BE2C (cell line): ENCODE results near the gene TBX21.

Experiments used
- DNase-seq: peaks from one replicate; pipeline ENCODE4 v3.0.0-alpha.2; 2020
- H3K27me3 ChIP-seq: fragments of 250-450 bp; sonication (Bioruptor Pico); 2 replicates; pipeline ENCODE4 v1.5.1; 2020; ENCODE audit warnings: mild to moderate bottlenecking
- H3K36me3 ChIP-seq: fragments of 250-450 bp; sonication (Bioruptor Pico); 2 replicates; pipeline ENCODE4 v1.5.1; 2020; ENCODE audit warnings: mild to moderate bottlenecking
- H3K4me1 ChIP-seq: fragments of 250-450 bp; sonication (Bioruptor Pico); 2 replicates; pipeline ENCODE4 v1.5.1; 2020
- H3K4me3 ChIP-seq: 2 replicates; pipeline ENCODE4 v1.5.1; 2011; ENCODE audit warnings: low read depth, low read length
- H3K9me3 ChIP-seq: fragments of 250-450 bp; sonication (Bioruptor Pico); 2 replicates; pipeline ENCODE4 v1.5.1; 2020
- TF ChIP-seq, protein P1 (sequence below): IDR thresholded peaks from 2 replicates; pipeline ENCODE4 v1.5.1; 2012; ENCODE audit warnings: mild to moderate bottlenecking, low read depth, low read length

TBX21 gene

DNA sequence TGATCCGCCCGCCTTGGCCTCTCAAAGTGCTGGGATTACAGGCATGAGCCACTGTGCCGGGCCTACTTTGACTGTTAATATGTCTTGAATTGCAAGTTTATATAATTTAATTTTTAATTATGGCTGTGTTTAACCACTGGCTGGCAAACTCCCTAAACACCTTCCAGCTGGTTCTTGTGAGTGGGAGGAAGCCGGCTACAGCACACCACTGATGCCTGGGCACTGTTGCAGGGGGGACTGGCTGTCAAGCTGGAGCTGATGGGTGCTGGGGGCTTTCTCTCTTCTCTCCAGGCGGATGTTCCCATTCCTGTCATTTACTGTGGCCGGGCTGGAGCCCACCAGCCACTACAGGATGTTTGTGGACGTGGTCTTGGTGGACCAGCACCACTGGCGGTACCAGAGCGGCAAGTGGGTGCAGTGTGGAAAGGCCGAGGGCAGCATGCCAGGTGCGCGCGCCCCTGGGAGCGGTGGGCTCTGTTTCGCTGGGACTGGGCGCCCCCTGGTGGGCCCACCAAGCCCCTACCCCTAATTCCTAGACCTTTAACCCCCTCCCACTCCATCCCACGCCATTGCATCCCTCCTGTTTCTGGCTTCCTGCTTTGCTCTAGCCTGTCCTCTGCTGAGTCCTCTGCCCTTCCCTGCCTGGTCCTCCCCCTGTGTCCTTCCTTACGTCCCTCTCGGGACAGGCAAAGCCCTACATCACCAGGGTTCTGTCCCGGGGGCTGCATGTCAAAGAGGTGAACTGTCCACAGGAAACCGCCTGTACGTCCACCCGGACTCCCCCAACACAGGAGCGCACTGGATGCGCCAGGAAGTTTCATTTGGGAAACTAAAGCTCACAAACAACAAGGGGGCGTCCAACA is 9.5 kb downstream of the TBX21 start:
- peak; percentile 82 for DNase-seq

DNA sequence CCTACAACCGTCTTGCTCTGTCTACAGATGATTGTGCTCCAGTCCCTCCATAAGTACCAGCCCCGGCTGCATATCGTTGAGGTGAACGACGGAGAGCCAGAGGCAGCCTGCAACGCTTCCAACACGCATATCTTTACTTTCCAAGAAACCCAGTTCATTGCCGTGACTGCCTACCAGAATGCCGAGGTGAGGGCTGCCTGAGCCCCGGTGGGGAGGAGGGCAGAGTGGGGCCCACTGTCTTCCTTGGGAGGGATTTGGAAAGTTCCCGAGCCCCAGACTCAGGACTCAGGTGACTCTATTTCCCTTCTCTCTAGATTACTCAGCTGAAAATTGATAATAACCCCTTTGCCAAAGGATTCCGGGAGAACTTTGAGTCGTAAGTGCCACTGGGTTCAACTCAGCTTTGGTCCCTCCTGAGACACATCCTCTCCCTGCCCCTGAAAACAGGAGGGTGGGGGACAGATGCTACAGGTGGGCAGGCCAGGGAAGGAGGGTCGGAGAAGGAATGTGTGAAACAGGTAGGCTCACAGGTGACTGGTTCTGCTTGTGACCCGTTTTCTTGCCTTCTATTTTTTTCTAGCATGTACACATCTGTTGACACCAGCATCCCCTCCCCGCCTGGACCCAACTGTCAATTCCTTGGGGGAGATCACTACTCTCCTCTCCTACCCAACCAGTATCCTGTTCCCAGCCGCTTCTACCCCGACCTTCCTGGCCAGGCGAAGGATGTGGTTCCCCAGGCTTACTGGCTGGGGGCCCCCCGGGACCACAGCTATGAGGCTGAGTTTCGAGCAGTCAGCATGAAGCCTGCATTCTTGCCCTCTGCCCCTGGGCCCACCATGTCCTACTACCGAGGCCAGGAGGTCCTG is 11.4 kb downstream of the TBX21 start:
- H3K4me1 ChIP-seq: no peaks in the 10 kb centered on the region
- H3K4me3 ChIP-seq: no peak overlapping the region
- H3K9me3 ChIP-seq: no peaks in the 10 kb centered on the region
- no peaks in the 10 kb centered on the region for H3K36me3 ChIP-seq
- H3K27me3 ChIP-seq: peaks cover 19% of the 10 kb centered on the region
- TF ChIP-seq, protein P1, sequence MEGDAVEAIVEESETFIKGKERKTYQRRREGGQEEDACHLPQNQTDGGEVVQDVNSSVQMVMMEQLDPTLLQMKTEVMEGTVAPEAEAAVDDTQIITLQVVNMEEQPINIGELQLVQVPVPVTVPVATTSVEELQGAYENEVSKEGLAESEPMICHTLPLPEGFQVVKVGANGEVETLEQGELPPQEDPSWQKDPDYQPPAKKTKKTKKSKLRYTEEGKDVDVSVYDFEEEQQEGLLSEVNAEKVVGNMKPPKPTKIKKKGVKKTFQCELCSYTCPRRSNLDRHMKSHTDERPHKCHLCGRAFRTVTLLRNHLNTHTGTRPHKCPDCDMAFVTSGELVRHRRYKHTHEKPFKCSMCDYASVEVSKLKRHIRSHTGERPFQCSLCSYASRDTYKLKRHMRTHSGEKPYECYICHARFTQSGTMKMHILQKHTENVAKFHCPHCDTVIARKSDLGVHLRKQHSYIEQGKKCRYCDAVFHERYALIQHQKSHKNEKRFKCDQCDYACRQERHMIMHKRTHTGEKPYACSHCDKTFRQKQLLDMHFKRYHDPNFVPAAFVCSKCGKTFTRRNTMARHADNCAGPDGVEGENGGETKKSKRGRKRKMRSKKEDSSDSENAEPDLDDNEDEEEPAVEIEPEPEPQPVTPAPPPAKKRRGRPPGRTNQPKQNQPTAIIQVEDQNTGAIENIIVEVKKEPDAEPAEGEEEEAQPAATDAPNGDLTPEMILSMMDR: no peak
- no peak for DNase-seq

More for the DNA sequence above, 9.5 kb downstream of the TBX21 start:
- TF ChIP-seq, protein P1: peak; percentile 75
- peaks cover 14% of the 10 kb centered on the region for H3K27me3 ChIP-seq
- no peaks in the 10 kb centered on the region for H3K9me3 ChIP-seq
- no peaks in the 10 kb centered on the region for H3K36me3 ChIP-seq
- H3K4me1 ChIP-seq: no peaks in the 10 kb centered on the region
- peak overlapping the region; percentile 20 for H3K4me3 ChIP-seq

DNA sequence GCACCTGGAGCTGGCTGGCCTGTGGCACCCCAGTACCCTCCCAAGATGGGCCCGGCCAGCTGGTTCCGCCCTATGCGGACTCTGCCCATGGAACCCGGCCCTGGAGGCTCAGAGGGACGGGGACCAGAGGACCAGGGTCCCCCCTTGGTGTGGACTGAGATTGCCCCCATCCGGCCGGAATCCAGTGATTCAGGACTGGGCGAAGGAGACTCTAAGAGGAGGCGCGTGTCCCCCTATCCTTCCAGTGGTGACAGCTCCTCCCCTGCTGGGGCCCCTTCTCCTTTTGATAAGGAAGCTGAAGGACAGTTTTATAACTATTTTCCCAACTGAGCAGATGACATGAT is 12.0 kb downstream of the TBX21 start:
- TF ChIP-seq, protein P1: no peak
- Histone ChIP-seq H3K36me3 (no peaks in the 10 kb centered on the region), H3K4me3 (no peak overlapping the region), H3K9me3 (no peaks in the 10 kb centered on the region), H3K27me3 (peaks cover 24% of the 10 kb centered on the region), H3K4me1 (no peaks in the 10 kb centered on the region)
- no peak for DNase-seq

DNA sequence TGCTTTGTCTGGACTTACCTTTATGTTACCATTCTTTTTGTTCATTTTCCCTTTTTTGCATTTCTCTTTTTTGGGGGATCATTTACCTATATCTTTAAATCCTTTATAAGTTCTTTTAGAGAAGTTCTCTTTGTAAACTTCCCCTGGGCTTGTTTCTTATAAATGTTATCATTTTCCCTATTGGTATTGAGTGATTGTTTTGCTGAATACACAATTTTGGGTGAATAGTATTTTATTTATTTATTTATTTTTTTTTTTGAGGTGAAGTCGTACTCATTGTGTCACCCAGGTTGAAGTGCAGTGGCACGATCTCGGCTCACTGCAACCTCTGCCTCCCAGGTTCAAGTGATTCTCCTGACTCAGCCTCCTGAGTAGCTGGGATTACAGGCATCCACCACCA is 18.4 kb downstream of the TBX21 start:
- no peaks in the 10 kb centered on the region for H3K36me3 ChIP-seq
- no peak overlapping the region for H3K4me3 ChIP-seq
- no peak for DNase-seq
- peaks cover 45% of the 10 kb centered on the region for H3K27me3 ChIP-seq
- peaks cover 9% of the 10 kb centered on the region for H3K9me3 ChIP-seq
- no peaks in the 10 kb centered on the region for H3K4me1 ChIP-seq
- TF ChIP-seq, protein P1: no peak

DNA sequence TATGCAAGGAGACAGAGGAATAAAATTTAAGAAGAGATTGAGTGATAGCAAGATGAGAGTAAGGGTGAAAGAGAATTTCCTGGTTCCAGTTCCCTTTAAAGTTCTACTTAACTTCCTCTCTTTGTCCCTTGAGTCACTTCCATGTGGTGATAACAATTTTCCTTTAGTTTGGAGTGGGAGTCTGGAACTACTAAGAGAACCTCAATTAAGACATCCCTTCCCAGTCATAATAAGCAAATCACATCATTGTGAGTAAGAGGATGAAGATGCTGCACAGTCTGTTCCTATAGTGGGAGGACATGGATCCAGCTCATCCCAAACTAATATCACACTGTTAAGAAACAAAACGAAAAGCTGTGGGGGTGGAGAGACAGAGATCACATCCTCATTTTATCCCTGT is 24.4 kb downstream of the TBX21 start:
- Histone ChIP-seq H3K36me3 (no peaks in the 10 kb centered on the region), H3K9me3 (peaks cover 9% of the 10 kb centered on the region), H3K27me3 (peaks cover 47% of the 10 kb centered on the region)

More for the DNA sequence above, 24.4 kb downstream of the TBX21 start:
- no peak overlapping the region for H3K4me3 ChIP-seq
- TF ChIP-seq, protein P1: no peak
- DNase-seq: no peak
- H3K4me1 ChIP-seq: no peaks in the 10 kb centered on the region
